Epithelial cell of proximal tubule (primary cell): ENCODE results near the gene MRNIP. TPM values are rescaled to one million over a fixed set of nuclear protein-coding genes. Genes with fewer than 3 reads are reported as not detected.

ENCODE experiments used
- DNase-seq: peaks from one replicate; pipeline ENCODE4 v3.0.0-alpha.2; 2011; ENCODE audit warnings: low read depth
- H3K4me3 ChIP-seq: 2 replicates; pipeline ENCODE4 v1.5.1; 2011; ENCODE audit warnings: low read depth, mild to moderate bottlenecking, low read length
- total RNA-seq: library from RNA; depleted of rRNA; stranded (reverse); fragments of >200 nt; gene quantifications from 2 replicates; pipeline ENCODE4 v1.2.3, GENCODE V29; 2015
- TF ChIP-seq, protein P1 (sequence below): conservative IDR thresholded peaks from 2 replicates; pipeline ENCODE4 v1.5.1; 2012; ENCODE audit warnings: low read depth, mild to moderate bottlenecking, low read length

MRNIP gene
- total RNA-seq, 1 donor from 2014 or later = 22.1 TPM

GRCh38 chr5:179802207-179802883, 56.3 kb downstream of the MRNIP start:
- TF ChIP-seq, protein P1, sequence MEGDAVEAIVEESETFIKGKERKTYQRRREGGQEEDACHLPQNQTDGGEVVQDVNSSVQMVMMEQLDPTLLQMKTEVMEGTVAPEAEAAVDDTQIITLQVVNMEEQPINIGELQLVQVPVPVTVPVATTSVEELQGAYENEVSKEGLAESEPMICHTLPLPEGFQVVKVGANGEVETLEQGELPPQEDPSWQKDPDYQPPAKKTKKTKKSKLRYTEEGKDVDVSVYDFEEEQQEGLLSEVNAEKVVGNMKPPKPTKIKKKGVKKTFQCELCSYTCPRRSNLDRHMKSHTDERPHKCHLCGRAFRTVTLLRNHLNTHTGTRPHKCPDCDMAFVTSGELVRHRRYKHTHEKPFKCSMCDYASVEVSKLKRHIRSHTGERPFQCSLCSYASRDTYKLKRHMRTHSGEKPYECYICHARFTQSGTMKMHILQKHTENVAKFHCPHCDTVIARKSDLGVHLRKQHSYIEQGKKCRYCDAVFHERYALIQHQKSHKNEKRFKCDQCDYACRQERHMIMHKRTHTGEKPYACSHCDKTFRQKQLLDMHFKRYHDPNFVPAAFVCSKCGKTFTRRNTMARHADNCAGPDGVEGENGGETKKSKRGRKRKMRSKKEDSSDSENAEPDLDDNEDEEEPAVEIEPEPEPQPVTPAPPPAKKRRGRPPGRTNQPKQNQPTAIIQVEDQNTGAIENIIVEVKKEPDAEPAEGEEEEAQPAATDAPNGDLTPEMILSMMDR = no peak
- H3K4me3 ChIP-seq = no peak overlapping the region
- no peak for DNase-seq

DNA sequence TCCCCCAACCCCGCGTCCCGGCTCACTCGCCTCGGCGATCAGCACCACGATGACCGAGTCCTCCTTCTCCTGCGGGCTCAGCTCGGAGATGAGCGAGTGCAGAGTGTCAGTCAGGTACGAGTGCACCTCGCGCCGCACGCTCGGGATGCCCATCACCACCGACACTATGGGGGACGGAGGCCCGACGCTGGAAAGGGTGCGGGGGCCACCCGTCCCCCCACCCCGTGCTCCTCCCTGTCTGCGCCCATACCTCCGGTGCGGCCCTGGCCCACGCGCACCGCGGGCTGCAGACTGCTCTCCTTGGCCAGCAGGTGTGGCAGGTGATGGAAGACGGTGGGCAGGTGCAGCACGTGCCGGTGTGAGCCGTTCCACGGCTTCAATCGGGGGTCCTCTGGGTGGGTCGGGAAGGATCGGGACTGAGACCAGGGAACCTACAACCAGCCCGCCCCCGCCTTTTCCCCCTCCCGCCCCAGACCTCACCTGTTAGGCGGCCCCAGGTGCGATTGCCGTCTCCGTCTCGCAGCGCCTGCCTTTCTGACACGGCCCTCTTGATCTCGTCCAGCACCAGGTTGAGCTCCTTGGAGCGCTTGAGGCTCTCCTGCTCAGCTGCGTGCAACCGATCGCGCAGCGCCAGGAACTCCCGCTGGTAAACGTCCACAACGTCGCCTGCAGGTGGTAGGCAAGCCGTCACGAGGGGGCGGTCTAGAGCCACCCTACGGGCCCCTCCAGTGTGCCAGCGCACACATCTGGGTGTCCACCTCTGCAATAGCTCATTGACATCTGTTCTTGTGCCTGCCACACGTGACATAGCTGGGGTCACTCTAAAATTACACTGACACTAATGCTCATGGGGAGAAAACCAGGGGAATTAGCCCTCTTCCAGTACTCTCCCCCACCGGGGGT, 57.1 kb downstream of the MRNIP start:
- H3K4me3 ChIP-seq = no peak overlapping the region
- DNase-seq = no peak
- TF ChIP-seq, protein P1 = peak; percentile 58

- DNase-seq = no peak
- H3K4me3 ChIP-seq = no peak overlapping the region
- TF ChIP-seq, protein P1 = no peak
These were observed 57.9 kb downstream of the MRNIP start for GRCh38 chr5:179800696-179801201.

DNA sequence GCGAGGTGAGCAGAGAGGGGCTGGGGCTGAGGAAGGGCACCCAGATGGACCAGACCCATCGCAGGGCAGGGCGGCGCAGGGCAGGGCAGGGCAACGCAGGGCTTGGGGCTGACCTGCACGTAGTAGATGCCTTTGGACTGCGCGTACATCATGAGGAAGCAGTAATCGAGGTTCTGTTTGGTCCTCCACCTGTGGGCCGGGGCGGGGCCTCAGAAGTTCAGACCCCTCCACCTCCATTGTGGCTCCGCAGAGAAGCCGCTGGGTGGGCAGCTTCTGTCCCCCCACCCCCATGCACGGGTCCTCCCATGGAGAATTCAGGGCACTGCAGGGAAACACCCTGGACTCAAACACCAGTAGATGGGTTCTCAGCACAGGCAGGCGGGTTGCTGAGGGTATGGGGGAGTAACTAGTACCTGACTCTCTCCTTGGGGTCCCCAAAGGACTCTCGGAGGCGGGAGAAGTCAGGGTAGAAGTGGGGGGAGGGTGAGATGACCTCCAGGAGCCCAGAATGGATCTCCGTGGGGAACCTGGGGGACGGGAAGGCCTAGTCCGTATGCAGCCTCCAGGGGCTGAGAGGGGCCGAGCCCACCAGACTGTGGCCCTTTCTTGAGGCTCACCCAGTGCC, 58.4 kb downstream of the MRNIP start:
- TF ChIP-seq, protein P1 = no peak
- DNase-seq = no peak
- H3K4me3 ChIP-seq = no peak overlapping the region

DNA sequence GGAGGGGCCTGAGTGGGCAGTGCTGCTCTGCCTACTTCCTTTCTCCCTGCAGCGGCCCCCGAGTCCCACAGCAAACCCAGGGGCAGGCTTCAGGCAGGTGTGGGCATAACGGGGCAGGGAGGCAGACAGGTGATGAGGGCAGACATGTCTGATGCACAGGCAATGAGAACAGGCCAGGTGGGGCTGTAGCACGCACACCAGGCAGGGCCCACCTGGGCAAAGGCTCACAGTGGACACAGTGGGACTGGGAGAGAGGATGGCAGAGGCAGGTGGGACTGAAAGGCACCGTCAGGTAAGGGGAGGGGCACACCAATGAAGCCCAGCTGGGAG, 59.0 kb downstream of the MRNIP start:
- no peak overlapping the region for H3K4me3 ChIP-seq
- DNase-seq = no peak
- TF ChIP-seq, protein P1 = no peak

DNA sequence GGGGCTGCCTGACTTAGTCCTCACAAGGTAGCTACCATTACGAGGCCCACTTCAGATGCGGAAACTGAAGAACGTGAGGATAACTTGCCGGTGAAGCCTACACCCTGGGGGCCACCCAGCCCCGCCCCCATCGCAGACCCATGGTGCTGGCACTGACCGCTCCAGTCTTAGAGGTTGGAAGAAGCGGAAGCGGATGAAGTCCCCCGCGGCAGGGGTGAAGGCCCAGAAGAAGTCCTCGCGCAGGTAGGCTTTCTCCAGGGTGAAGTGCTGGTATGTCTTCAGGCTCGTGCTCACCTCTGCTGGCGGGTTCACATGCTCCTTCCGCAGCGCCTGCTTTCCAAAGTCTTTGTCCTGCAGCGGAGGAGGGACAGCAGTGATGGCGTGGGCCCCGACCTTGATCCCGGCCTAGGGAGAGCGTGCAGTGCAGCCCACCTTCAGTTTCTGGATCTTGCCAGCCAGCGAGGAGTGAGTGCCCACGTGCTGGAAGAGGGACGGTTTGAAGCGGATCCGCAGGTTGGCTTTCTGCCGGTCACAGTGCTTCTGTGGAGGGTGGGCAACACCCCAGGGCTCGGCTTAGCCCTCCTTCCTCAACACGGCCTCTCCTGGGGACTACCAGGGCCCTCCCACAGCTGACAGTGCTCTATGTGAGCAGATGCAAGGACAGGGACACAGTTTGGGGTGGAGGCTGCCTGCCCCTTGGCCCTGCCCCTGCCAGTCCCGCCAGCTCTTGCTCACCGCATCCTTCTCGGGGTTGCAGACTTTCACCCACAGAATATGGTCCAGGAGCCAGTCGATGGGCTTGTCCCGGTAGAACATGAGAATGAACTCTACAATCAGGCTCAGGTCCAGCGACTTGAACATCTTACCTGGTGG, 59.6 kb downstream of the MRNIP start:
- TF ChIP-seq, protein P1 = no peak

More for the DNA sequence above, 59.6 kb downstream of the MRNIP start:
- DNase-seq = no peak
- no peak overlapping the region for H3K4me3 ChIP-seq
